HFFc6 (cell line): ENCODE results near the gene TMEM61. TPM values are rescaled to one million over a fixed set of nuclear protein-coding genes. Genes with fewer than 3 reads are reported as not detected.

Experiments used
- DNase-seq: peaks from one replicate; pipeline ENCODE4 v3.0.0-alpha.2; 2018
- H3K27ac Mint-ChIP-seq: 2 replicates; pipeline ENCODE4 v1.8.0; 2020; ENCODE audit warnings: mild to moderate bottlenecking, mixed read lengths
- H3K27me3 Mint-ChIP-seq: 2 replicates; pipeline ENCODE4 v1.8.0; 2021; ENCODE audit warnings: mild to moderate bottlenecking, moderate library complexity, mixed read lengths; ENCODE audit not compliant: insufficient read depth
- H3K36me3 Mint-ChIP-seq: 2 replicates; pipeline ENCODE4 v1.8.0; 2021; ENCODE audit warnings: low read depth, mixed read lengths
- H3K4me1 Mint-ChIP-seq: 2 replicates; pipeline ENCODE4 v1.8.0; 2020; ENCODE audit warnings: low read depth, mixed read lengths
- H3K4me3 Mint-ChIP-seq: 2 replicates; pipeline ENCODE4 v1.8.0; 2020; ENCODE audit warnings: mild to moderate bottlenecking, moderate library complexity, mixed read lengths
- H3K9me3 Mint-ChIP-seq: 2 replicates; pipeline ENCODE4 v1.8.0; 2020; ENCODE audit warnings: mild to moderate bottlenecking, mixed read lengths
- total RNA-seq, 6 experiments: library from RNA; stranded (reverse); fragmentation: NEBNext Ultra II Directional; extraction: Animal tissue kit (Norgen Biotek cat#: 25700); gene quantifications; 2 replicates in 1 of 6; 3 replicates in 5 of 6; pipeline ENCODE4 v1.2.3, GENCODE V29; 2021
- TF ChIP-seq, protein P1 (sequence below): fragments of 200-600 bp; sonication (generic); IDR thresholded peaks from 2 replicates; pipeline ENCODE4 v1.5.0; 2021; ENCODE audit warnings: antibody characterized with exemption, mild to moderate bottlenecking

The TMEM61 gene
- total RNA-seq, 6 experiments from 2014 or later = not detected

DNA sequence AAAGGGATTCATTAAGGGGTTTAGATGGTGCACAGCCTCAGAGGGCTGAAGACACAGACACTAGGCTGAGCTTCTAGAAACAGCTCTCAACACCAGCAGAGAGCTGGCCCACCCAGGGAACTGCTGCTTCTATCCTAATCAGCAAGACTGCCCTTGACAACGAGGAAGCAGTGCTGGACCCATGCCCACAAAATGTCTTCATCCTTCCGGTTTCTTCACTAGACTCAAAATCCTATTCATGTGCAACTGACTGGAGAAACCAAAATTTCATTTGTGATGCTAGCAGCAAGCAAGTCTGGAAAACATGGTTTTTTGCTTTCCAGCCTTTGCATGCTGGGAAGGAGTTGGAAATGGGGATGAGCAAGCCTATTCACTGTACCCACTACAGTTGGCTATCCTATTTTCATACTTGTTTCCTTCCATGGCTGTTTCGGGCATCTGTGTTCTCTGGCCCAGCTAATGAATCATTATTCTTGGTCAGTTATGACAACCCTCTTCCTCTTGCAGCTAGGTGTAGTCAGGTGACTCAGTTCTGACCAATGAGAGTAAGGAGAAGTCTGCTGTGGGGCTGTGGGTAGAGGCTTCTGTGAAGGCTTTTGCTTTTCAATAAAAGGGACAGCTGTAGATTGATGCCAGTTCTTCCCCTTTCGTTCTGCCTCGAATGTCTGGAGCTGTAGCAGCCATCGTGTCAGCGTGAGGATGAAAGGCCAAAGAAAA is 14.6 kb upstream of the TMEM61 start:
- Mint-ChIP-seq H3K36me3 (no peaks in the 10 kb centered on the region), H3K4me1 (peaks cover 44% of the 10 kb centered on the region), H3K27me3 (no peaks in the 10 kb centered on the region), H3K27ac (peak overlapping the region; percentile 35; the same call in 1 of the 2 replicates), H3K4me3 (peak overlapping the region; percentile 37; the same call in 1 of the 2 replicates), H3K9me3 (no peaks in the 10 kb centered on the region)
- TF ChIP-seq, protein P1, sequence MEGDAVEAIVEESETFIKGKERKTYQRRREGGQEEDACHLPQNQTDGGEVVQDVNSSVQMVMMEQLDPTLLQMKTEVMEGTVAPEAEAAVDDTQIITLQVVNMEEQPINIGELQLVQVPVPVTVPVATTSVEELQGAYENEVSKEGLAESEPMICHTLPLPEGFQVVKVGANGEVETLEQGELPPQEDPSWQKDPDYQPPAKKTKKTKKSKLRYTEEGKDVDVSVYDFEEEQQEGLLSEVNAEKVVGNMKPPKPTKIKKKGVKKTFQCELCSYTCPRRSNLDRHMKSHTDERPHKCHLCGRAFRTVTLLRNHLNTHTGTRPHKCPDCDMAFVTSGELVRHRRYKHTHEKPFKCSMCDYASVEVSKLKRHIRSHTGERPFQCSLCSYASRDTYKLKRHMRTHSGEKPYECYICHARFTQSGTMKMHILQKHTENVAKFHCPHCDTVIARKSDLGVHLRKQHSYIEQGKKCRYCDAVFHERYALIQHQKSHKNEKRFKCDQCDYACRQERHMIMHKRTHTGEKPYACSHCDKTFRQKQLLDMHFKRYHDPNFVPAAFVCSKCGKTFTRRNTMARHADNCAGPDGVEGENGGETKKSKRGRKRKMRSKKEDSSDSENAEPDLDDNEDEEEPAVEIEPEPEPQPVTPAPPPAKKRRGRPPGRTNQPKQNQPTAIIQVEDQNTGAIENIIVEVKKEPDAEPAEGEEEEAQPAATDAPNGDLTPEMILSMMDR = no peak
- DNase-seq = no peak

DNA sequence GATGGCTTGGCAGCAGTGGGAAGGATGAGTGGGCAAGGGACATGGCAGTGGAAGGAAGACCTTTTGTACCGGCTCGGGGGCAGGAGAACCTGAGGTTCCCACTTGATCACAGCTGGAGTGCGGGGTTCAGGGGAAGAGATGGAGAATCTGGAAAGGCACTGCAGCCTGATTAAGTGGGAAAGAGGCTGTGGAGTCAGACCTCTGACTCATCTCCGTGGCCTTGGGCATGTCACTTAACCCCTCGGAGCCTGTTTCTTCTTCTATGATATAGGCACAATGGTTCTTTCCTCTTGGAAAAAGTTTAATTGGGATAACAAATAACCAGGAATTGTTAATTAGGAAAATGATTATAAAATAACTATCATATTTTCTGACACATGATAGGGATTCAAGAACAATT is 13.1 kb upstream of the TMEM61 start:
- no peak overlapping the region; the same call in 1 of the 2 replicates for H3K4me3 Mint-ChIP-seq
- no peaks in the 10 kb centered on the region for H3K36me3 Mint-ChIP-seq
- H3K9me3 Mint-ChIP-seq = no peaks in the 10 kb centered on the region
- no peaks in the 10 kb centered on the region for H3K27me3 Mint-ChIP-seq
- peaks cover 56% of the 10 kb centered on the region for H3K4me1 Mint-ChIP-seq
- DNase-seq = no peak
- H3K27ac Mint-ChIP-seq = no peak overlapping the region
- TF ChIP-seq, protein P1 = no peak

DNA sequence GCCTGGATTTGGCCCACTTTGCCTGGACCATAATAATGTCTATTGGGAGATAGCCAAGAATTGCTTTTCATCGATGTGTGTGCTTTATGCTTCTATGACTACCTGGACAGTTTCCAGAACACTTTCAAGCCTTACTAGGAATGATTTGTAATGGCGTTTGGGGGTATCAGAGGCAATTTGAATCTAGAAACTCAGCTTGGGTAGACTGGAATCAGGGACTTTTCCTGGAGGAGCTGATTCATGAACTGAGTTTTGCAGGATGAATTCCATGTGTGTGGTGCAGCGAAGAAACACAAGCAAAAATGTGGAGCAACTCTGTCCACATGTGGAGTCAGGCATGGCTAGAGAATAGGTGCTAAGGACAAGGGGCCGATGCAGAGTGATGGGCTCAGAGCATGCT is 11.9 kb upstream of the TMEM61 start:
- no peaks in the 10 kb centered on the region for H3K9me3 Mint-ChIP-seq
- no peaks in the 10 kb centered on the region for H3K27me3 Mint-ChIP-seq
- no peak overlapping the region for H3K4me3 Mint-ChIP-seq
- no peak overlapping the region for H3K27ac Mint-ChIP-seq
- peaks cover 66% of the 10 kb centered on the region for H3K4me1 Mint-ChIP-seq
- TF ChIP-seq, protein P1 = no peak
- no peaks in the 10 kb centered on the region for H3K36me3 Mint-ChIP-seq
- no peak for DNase-seq

DNA sequence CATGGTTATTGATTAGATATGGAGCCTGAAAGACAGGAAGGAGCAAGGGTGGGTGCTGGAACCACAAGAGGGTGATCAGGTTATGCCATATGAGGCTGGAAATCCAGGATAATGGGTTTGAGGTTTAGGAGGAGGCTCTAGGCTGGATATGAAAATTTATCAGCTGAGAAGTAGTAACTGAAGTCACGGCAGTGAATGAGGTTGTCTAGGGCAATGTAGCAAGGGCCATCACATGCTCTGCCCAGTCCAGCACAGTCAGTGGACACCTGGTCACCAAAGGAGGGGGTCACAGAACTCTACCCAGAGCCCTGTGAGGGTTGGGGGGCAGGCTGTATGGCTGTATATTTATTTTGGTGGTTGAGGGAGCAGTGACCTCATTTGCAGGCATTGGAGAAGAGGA is 10.5 kb upstream of the TMEM61 start:
- peaks cover 68% of the 10 kb centered on the region for H3K4me1 Mint-ChIP-seq
- no peak overlapping the region for H3K27ac Mint-ChIP-seq
- H3K9me3 Mint-ChIP-seq = no peaks in the 10 kb centered on the region
- no peaks in the 10 kb centered on the region for H3K27me3 Mint-ChIP-seq
- TF ChIP-seq, protein P1 = no peak
- no peak overlapping the region for H3K4me3 Mint-ChIP-seq
- DNase-seq = no peak
- H3K36me3 Mint-ChIP-seq = no peaks in the 10 kb centered on the region

DNA sequence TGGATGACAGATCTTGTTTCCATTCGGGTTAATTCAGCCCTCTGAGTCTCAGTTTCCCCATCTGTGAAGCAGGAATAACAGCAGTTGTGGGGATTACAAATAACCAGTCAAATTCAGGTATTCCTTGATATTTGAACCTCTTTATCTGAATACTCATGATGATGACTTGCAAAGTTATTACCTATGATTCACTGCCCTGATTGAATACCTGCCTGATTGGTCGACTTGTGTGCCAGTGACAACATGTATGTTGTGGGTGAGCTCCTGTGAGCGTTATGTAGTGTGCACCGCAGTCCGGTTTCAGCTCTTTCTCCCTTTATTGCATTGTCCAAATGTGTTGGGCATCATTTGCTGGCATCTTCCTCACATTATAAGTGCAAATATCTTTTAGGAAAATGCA is 9.5 kb upstream of the TMEM61 start:
- Mint-ChIP-seq H3K4me1 (peaks cover 64% of the 10 kb centered on the region), H3K36me3 (no peaks in the 10 kb centered on the region), H3K27me3 (no peaks in the 10 kb centered on the region), H3K4me3 (peak overlapping the region; percentile 20; the same call in 1 of the 2 replicates), H3K9me3 (no peaks in the 10 kb centered on the region), H3K27ac (no peak overlapping the region; the same call in 1 of the 2 replicates)
- TF ChIP-seq, protein P1 = no peak
- no peak for DNase-seq
